Lower leg skin (tissue), 3 donors: ENCODE results near the gene KLHDC4.

ENCODE experiments used
- CTCF ChIP-seq, 3 donors: fragments of 450-650 bp; IDR thresholded peaks; one replicate each; pipeline ENCODE4 v1.5.1; 2016; ENCODE audit warnings: antibody characterized with exemption in 3 of 3, mild to moderate bottlenecking in 3 of 3, moderate library complexity in 2 of 3
- POLR2A ChIP-seq, 2 donors: fragments of 450-650 bp; IDR thresholded peaks; one replicate each; pipeline ENCODE4 v1.6.1; 2016 to 2017; ENCODE audit warnings: antibody characterized with exemption in 2 of 2, mild to moderate bottlenecking in 1 of 2, moderate library complexity in 1 of 2

GRCh38 chr16:87782033-87782432, 16.2 kb upstream of the KLHDC4 start:
- TF ChIP-seq CTCF (IDR thresholded peaks at IDR 0.05) (no peak), POLR2A (IDR thresholded peaks at IDR 0.05) (no peak)
